HepG2 (cell line): ENCODE measurements around the gene GLB1L. TPM values are rescaled to one million over a fixed set of nuclear protein-coding genes. Genes with fewer than 3 reads are reported as not detected.
A peak's percentile ranks its signal among the peaks of the same experiment; 100 is the strongest.

Experiments
- ATAC-seq: fragments of 200-7000 bp; cut with Tn5 transposase; 3 replicates; pipeline ENCODE4 v1.9.1; 2020; ENCODE audit warnings: mild to moderate bottlenecking, moderate library complexity
- BruUV-seq: library from RNA; stranded (reverse); fragments of 400-500 nt; replicated peaks from 2 replicates; lab custom pipeline; 2021; lab: Mats Ljungman, UMichigan
- CTCF ChIA-PET: fragments of 300-600 bp; formaldehyde crosslinking; extraction: SDS; loops from one replicate; lab custom pipeline; 2021; ENCODE audit warnings: low total read pairs, inconsistent platforms, low intra/inter-chr PET ratio; lab: Yijun Ruan, JAX
- POLR2A ChIA-PET: fragments of 350-600 bp; sonication (Branson Sonifier 250); formaldehyde crosslinking; loops from one replicate; lab custom pipeline; 2020; ENCODE audit warnings: antibody characterized with exemption, inconsistent platforms; lab: Yijun Ruan, JAX
- DNase-seq: peaks from one replicate; pipeline ENCODE4 v3.0.0-alpha.2; 2015; ENCODE audit warnings: low spot score
- FAIRE-seq: peaks from 3 replicates; lab custom pipeline; 2011; peaks lifted over from hg19 to GRCh38; lab: Jason Lieb, UNC
- H2AFZ ChIP-seq: one replicate; pipeline ENCODE4 v1.6.1; 2011; ENCODE audit warnings: low read length, inconsistent platforms
- H3K27ac ChIP-seq: fragments of 300-600 bp; 3 replicates; pipeline ENCODE4 v1.8.0; 2011; ENCODE audit warnings: mixed run types, mild to moderate bottlenecking, mixed read lengths, low read length, inconsistent platforms; ENCODE audit not compliant: insufficient read depth; ENCODE audit errors: extremely low read length
- H3K27me3 ChIP-seq, 2 experiments: fragments of 200-600 bp in 1 of 2; 2 replicates in 1 of 2; 3 replicates in 1 of 2; pipeline versions ENCODE4 v1.6.0 to v1.8.0; 2011; ENCODE audit warnings: low read length in 2 of 2, mild to moderate bottlenecking in 2 of 2, moderate library complexity in 2 of 2, inconsistent platforms in 1 of 2; ENCODE audit not compliant: insufficient read depth in 2 of 2, control insufficient read depth in 1 of 2
- H3K36me3 ChIP-seq, 2 experiments: fragments of 200-600 bp in 1 of 2; replicated peaks in 1 of 2; 2 replicates in 1 of 2; 3 replicates in 1 of 2; pipeline versions ENCODE4 v1.5.1 to v1.8.0; 2011; ENCODE audit warnings: low read length in 2 of 2, inconsistent platforms in 1 of 2; ENCODE audit not compliant: insufficient read depth in 2 of 2, control insufficient read depth in 1 of 2
- H3K4me1 ChIP-seq: 2 replicates; pipeline ENCODE4 v1.5.1; 2012; ENCODE audit warnings: low read length, inconsistent platforms; ENCODE audit not compliant: insufficient read depth
- H3K4me2 ChIP-seq: 2 replicates; pipeline ENCODE4 v1.6.0; 2011; ENCODE audit warnings: low read depth, low read length, inconsistent platforms
- H3K4me3 ChIP-seq, 3 experiments: fragments of 200-600 bp in 1 of 3; sonication (generic), shearing (Covaris generic) in 1 of 3; replicated peaks in 1 of 3; 2 replicates each; pipeline ENCODE4 v1.5.1; 2011 to 2016; ENCODE audit warnings: low read length in 3 of 3, inconsistent platforms in 2 of 3, low read depth in 2 of 3, mild to moderate bottlenecking in 2 of 3, control low read depth in 1 of 3, mixed read lengths in 1 of 3; ENCODE audit not compliant: insufficient read depth in 1 of 3
- H3K79me2 ChIP-seq: one replicate; pipeline ENCODE4 v1.6.1; 2011; ENCODE audit warnings: low read length, inconsistent platforms; ENCODE audit not compliant: insufficient read depth
- H3K9ac ChIP-seq: 2 replicates; pipeline ENCODE4 v1.6.0; 2011; ENCODE audit warnings: mild to moderate bottlenecking, low read depth, low read length, inconsistent platforms; ENCODE audit not compliant: insufficient read depth
- H3K9me3 ChIP-seq: 2 replicates; pipeline ENCODE4 v1.5.1; 2012; ENCODE audit warnings: mild to moderate bottlenecking, low read length
- H4K20me1 ChIP-seq: 2 replicates; pipeline ENCODE4 v1.6.0; 2011; ENCODE audit warnings: inconsistent platforms, mild to moderate bottlenecking, low read length, moderate library complexity; ENCODE audit not compliant: insufficient read depth
- CHD4 ChIP-seq: fragments of 200-600 bp; sonication (generic); IDR thresholded peaks from 2 replicates; pipeline ENCODE4 v1.7.0; 2017; ENCODE audit warnings: mild to moderate bottlenecking, low read length, borderline replicate concordance
- ZMYM3 ChIP-seq: sonication (generic); formaldehyde crosslinking; IDR thresholded peaks from 2 replicates; pipeline ENCODE4 v1.5.1; 2020; ENCODE audit warnings: mild to moderate bottlenecking, missing genetic modification reagents
- ZNF276 ChIP-seq: sonication (generic); formaldehyde crosslinking; IDR thresholded peaks from 2 replicates; pipeline ENCODE4 v1.4.0; 2020; ENCODE audit warnings: mild to moderate bottlenecking, low read depth, missing genetic modification reagents
- ZNF407 ChIP-seq: sonication (generic); formaldehyde crosslinking; IDR thresholded peaks from one replicate; pipeline ENCODE4 v1.5.1; 2020; ENCODE audit warnings: mild to moderate bottlenecking, missing genetic modification reagents; ENCODE audit errors: not compliant biosample characterization
- ZNF431 ChIP-seq: sonication (generic); formaldehyde crosslinking; IDR thresholded peaks from 2 replicates; pipeline ENCODE4 v1.9.0; 2022; ENCODE audit warnings: missing genetic modification reagents, low read depth, mild to moderate bottlenecking, borderline replicate concordance
- WGBS: methylation state at CpG from one replicate; pipeline ENCODE4 v1.1.6; 2017; ENCODE audit warnings: low lambda C conversion rate; 5-methylcytosine and 5-hydroxymethylcytosine counted together
- in situ Hi-C: cut with HindIII; loops from 2 replicates; pipeline ENCODE4 v1.10.0; 2017; ENCODE audit warnings: low pct_unique_long_range_greater_than_20kb; ENCODE audit not compliant: extremely low pct_ligation_motif_present
- intact Hi-C: fragments of 100-400 bp; cut with micrococcal nuclease; formaldehyde crosslinking; loops from one replicate; pipeline ENCODE4 v1.10.0; 2022; ENCODE audit not compliant: unreplicated experiment
- polyA plus RNA-seq, 8 experiments: library from polyadenylated mRNA; depleted of rRNA in 3 of 8; stranded (reverse) in 7 of 8; unstranded in 1 of 8; fragments of >200 nt; fragmentation: Illumina TruSeq in 4 of 8; extraction: Trizol in 4 of 8; gene quantifications; 2 replicates each; pipeline versions ENCODE4 v1.2.1 to v1.2.3, GENCODE V29; 2011 to 2016; ENCODE audit warnings: low read depth in 4 of 8, missing spikeins in 1 of 8, mixed read lengths in 1 of 8; ENCODE audit not compliant: insufficient read depth in 1 of 8
- total RNA-seq, 5 experiments: library from RNA; depleted of rRNA; stranded (reverse); fragments of >200 nt; fragmentation: Illumina TruSeq; extraction: Trizol; gene quantifications; 2 replicates each; pipeline ENCODE4 v1.2.3, GENCODE V29; 2016; ENCODE audit warnings: low read depth in 1 of 5

Gene GLB1L
- total and polyA plus RNA-seq, 2 of the 13 experiments (the other 11 are each of a cell fraction or from before 2014, with no cell fraction given) = 6.8 to 7.3 TPM

GRCh38 chr2:219244789-219245147, 476 bp downstream of the GLB1L start:
- ATAC-seq (no peak), DNase-seq (no peak), FAIRE-seq (peak; percentile 46)
- Histone ChIP-seq H3K9me3 (no peaks in the 10 kb centered on the region), H3K9ac (peak overlapping the region; percentile 90), H4K20me1 (no peaks in the 10 kb centered on the region), H3K36me3 (peaks cover 2 to 13% of the 10 kb centered on the region in 2 experiments), H3K27me3 (no peaks in the 10 kb centered on the region; a peak in 1 of 5 replicates), H3K4me2 (peak overlapping the region; percentile 90), H2AFZ (no peak overlapping the region), H3K4me1 (peaks cover 48% of the 10 kb centered on the region), H3K4me3 (peak overlapping the region; percentile 88 to 97 (median 93)), H3K79me2 (peaks cover 14% of the 10 kb centered on the region), H3K27ac (peak overlapping the region; percentile 72)
- ChIA-PET CTCF (no interaction called here), POLR2A (interaction anchor here (0.7 to 3.2 kb wide), 26 partner anchors 8 to 463 kb away, joined by 3 to 69 read pairs (median 7); partner anchors contain the start of genes ABCB6, ANKZF1, ATG9A and CNPPD1)
- WGBS = 0% methylated on average over 4 of the region's 6 CpGs
- intact Hi-C loops (loop anchor here (1.0 kb wide), 1 partner anchor 15 kb away; the partner anchor contains the start of genes ANKZF1 and ATG9A), in situ Hi-C loops (no loop called here)
- BruUV-seq = TSS peak; percentile 79
- TF ChIP-seq ZNF431 (CRISPR knock-in tag) (0 out of 2 replicates have a peak, but pooled peaks have one; percentile 3), ZMYM3 (CRISPR knock-in tag) (peak; percentile 57), ZNF276 (CRISPR knock-in tag) (no peak), CHD4 (peak; percentile 38; the same call in 1 of the 2 replicates), ZNF407 (no peak)
